HepG2 (cell line): ENCODE data around the gene AP1M2. TPM values are rescaled to one million over a fixed set of nuclear protein-coding genes. Genes with fewer than 3 reads are reported as not detected.

Source experiments
- CTCF ChIP-seq: sonication (generic); formaldehyde crosslinking; IDR thresholded peaks from 2 replicates; pipeline ENCODE4 v1.5.0; 2020; ENCODE audit warnings: mild to moderate bottlenecking, missing genetic modification reagents, moderate library complexity
- EP300 ChIP-seq, 3 experiments: sonication (generic) in 1 of 3; formaldehyde crosslinking in 1 of 3; IDR thresholded peaks; 2 replicates each; pipeline versions ENCODE4 v1.5.1 to v1.6.1; 2011 to 2020; ENCODE audit warnings: low read depth in 2 of 3, low read length in 2 of 3, borderline replicate concordance in 1 of 3, improper control_type of control experiment in 1 of 3, mild to moderate bottlenecking in 1 of 3, missing genetic modification reagents in 1 of 3, moderate library complexity in 1 of 3
- GABPA ChIP-seq, 2 experiments: IDR thresholded peaks; 2 replicates each; pipeline ENCODE4 v1.6.1; 2011 to 2016; ENCODE audit warnings: low read depth in 2 of 2, low read length in 1 of 2, missing biosample characterization in 1 of 2, missing genetic modification characterization in 1 of 2
- LRRFIP1 ChIP-seq: sonication (generic); formaldehyde crosslinking; conservative IDR thresholded peaks from 2 replicates; pipeline ENCODE4 v1.4.0; 2020; ENCODE audit warnings: missing genetic modification reagents
- MAZ ChIP-seq, 2 experiments: sonication (generic) in 1 of 2; formaldehyde crosslinking in 1 of 2; IDR thresholded peaks; 2 replicates each; pipeline versions ENCODE4 v1.5.0 to v1.6.1; 2012 to 2020; ENCODE audit warnings: low read depth in 2 of 2, mild to moderate bottlenecking in 2 of 2, borderline replicate concordance in 1 of 2, improper control_type of control experiment in 1 of 2, low read length in 1 of 2, missing genetic modification reagents in 1 of 2, moderate library complexity in 1 of 2
- MEIS1 ChIP-seq: sonication (generic); formaldehyde crosslinking; IDR thresholded peaks from 2 replicates; pipeline ENCODE4 v1.9.0; 2021; ENCODE audit warnings: mild to moderate bottlenecking, missing genetic modification reagents, moderate library complexity, borderline replicate concordance
- PCBP2 ChIP-seq: fragments of 200-400 bp; formaldehyde crosslinking; optimal IDR thresholded peaks from 2 replicates; pipeline ENCODE3; 2018; ENCODE audit warnings: low read length, low read depth; ENCODE audit not compliant: poor library complexity, severe bottlenecking
- PRPF4 ChIP-seq: fragments of 200-400 bp; formaldehyde crosslinking; IDR thresholded peaks from 2 replicates; pipeline ENCODE4 v1.6.1; 2016; ENCODE audit warnings: low read length, low read depth; ENCODE audit not compliant: poor library complexity, severe bottlenecking
- SMAD9 ChIP-seq: sonication (generic); formaldehyde crosslinking; IDR thresholded peaks from 2 replicates; pipeline ENCODE4 v1.5.1; 2020; ENCODE audit warnings: mild to moderate bottlenecking, missing genetic modification reagents
- SNAPC2 ChIP-seq: sonication (generic); formaldehyde crosslinking; IDR thresholded peaks from 2 replicates; pipeline ENCODE4 v1.8.1; 2022; ENCODE audit warnings: mild to moderate bottlenecking, missing genetic modification reagents
- SOX6 ChIP-seq, 2 experiments: fragments of 450-650 bp in 1 of 2; sonication (generic) in 1 of 2; formaldehyde crosslinking in 1 of 2; IDR thresholded peaks; 2 replicates each; pipeline versions ENCODE4 v1.4.0 to v1.6.1; 2017 to 2020; ENCODE audit warnings: antibody characterized with exemption in 1 of 2, mild to moderate bottlenecking in 1 of 2, missing genetic modification reagents in 1 of 2
- ZKSCAN8 ChIP-seq: IDR thresholded peaks from 2 replicates; pipeline ENCODE4 v1.6.1; 2016; ENCODE audit warnings: borderline replicate concordance, missing genetic modification reagents, missing compliant biosample characterization
- ZNF331 ChIP-seq: sonication (generic); formaldehyde crosslinking; IDR thresholded peaks from 2 replicates; pipeline ENCODE4 v1.4.0; 2020; ENCODE audit warnings: missing genetic modification reagents
- ZNF343 ChIP-seq: sonication (generic); formaldehyde crosslinking; IDR thresholded peaks from 2 replicates; pipeline ENCODE4 v1.4.0; 2020; ENCODE audit warnings: mild to moderate bottlenecking, missing genetic modification reagents
- ZNF569 ChIP-seq: sonication (generic); formaldehyde crosslinking; IDR thresholded peaks from 2 replicates; pipeline ENCODE4 v1.5.0; 2020; ENCODE audit warnings: mild to moderate bottlenecking, missing genetic modification reagents, moderate library complexity, borderline replicate concordance
- ZNF720 ChIP-seq: sonication (generic); formaldehyde crosslinking; IDR thresholded peaks from 2 replicates; pipeline ENCODE4 v1.4.0; 2020; ENCODE audit warnings: missing genetic modification reagents
- polyA plus RNA-seq, 8 experiments: library from polyadenylated mRNA; depleted of rRNA in 3 of 8; stranded (reverse) in 7 of 8; unstranded in 1 of 8; fragments of >200 nt; fragmentation: Illumina TruSeq in 4 of 8; extraction: Trizol in 4 of 8; gene quantifications; 2 replicates each; pipeline versions ENCODE4 v1.2.1 to v1.2.3, GENCODE V29; 2011 to 2016; ENCODE audit warnings: low read depth in 4 of 8, missing spikeins in 1 of 8, mixed read lengths in 1 of 8; ENCODE audit not compliant: insufficient read depth in 1 of 8
- total RNA-seq, 5 experiments: library from RNA; depleted of rRNA; stranded (reverse); fragments of >200 nt; fragmentation: Illumina TruSeq; extraction: Trizol; gene quantifications; 2 replicates each; pipeline ENCODE4 v1.2.3, GENCODE V29; 2016; ENCODE audit warnings: low read depth in 1 of 5
- TF ChIP-seq, protein P1 (sequence below): sonication (generic); formaldehyde crosslinking; IDR thresholded peaks from 2 replicates; pipeline ENCODE4 v1.5.1; 2020; ENCODE audit warnings: mild to moderate bottlenecking, missing genetic modification reagents, moderate library complexity
- TF ChIP-seq, protein P2 (sequence below): sonication (generic); formaldehyde crosslinking; IDR thresholded peaks from 2 replicates; pipeline ENCODE4 v1.8.0; 2022; ENCODE audit warnings: missing genetic modification reagents, mild to moderate bottlenecking, borderline replicate concordance

AP1M2 gene
- total and polyA plus RNA-seq, 2 of the 13 experiments (the other 11 are each of a cell fraction or from before 2014, with no cell fraction given), result 6.3 to 76.8 TPM

GRCh38 chr19:10544753-10545251 is 42.3 kb downstream of the AP1M2 start (continued):
- TF ChIP-seq LRRFIP1 (no peak), MAZ (IDR thresholded peaks at IDR 0.05; ENCODE audit: borderline replicate concordance, low read depth, low read length) (no peak), MAZ (CRISPR knock-in tag; IDR thresholded peaks at IDR 0.05; ENCODE audit: low read depth) (no peak), CTCF (no peak), EP300 (IDR thresholded peaks at IDR 0.05; ENCODE audit: low read depth in 2 of 2, low read length in 2 of 2) (no peak), EP300 (CRISPR knock-in tag; IDR thresholded peaks at IDR 0.05; ENCODE audit: borderline replicate concordance) (no peak), SOX6 (IDR thresholded peaks at IDR 0.05) (no peak), SOX6 (CRISPR knock-in tag; IDR thresholded peaks at IDR 0.05) (no peak), MEIS1 (CRISPR knock-in tag) (no peak), ZNF569 (no peak), ZNF720 (CRISPR knock-in tag) (no peak), SNAPC2 (CRISPR knock-in tag) (0 out of 2 replicates have a peak, but pooled peaks have one; percentile 49), ZNF331 (no peak), GABPA (IDR thresholded peaks at IDR 0.05; ENCODE audit: low read depth, low read length) (no peak), GABPA (CRISPR knock-in tag; IDR thresholded peaks at IDR 0.05; ENCODE audit: low read depth) (no peak), PRPF4 (no peak), ZNF343 (no peak), ZKSCAN8 (no peak), PCBP2 (no peak), SMAD9 (CRISPR knock-in tag) (no peak)
- TF ChIP-seq, protein P1, sequence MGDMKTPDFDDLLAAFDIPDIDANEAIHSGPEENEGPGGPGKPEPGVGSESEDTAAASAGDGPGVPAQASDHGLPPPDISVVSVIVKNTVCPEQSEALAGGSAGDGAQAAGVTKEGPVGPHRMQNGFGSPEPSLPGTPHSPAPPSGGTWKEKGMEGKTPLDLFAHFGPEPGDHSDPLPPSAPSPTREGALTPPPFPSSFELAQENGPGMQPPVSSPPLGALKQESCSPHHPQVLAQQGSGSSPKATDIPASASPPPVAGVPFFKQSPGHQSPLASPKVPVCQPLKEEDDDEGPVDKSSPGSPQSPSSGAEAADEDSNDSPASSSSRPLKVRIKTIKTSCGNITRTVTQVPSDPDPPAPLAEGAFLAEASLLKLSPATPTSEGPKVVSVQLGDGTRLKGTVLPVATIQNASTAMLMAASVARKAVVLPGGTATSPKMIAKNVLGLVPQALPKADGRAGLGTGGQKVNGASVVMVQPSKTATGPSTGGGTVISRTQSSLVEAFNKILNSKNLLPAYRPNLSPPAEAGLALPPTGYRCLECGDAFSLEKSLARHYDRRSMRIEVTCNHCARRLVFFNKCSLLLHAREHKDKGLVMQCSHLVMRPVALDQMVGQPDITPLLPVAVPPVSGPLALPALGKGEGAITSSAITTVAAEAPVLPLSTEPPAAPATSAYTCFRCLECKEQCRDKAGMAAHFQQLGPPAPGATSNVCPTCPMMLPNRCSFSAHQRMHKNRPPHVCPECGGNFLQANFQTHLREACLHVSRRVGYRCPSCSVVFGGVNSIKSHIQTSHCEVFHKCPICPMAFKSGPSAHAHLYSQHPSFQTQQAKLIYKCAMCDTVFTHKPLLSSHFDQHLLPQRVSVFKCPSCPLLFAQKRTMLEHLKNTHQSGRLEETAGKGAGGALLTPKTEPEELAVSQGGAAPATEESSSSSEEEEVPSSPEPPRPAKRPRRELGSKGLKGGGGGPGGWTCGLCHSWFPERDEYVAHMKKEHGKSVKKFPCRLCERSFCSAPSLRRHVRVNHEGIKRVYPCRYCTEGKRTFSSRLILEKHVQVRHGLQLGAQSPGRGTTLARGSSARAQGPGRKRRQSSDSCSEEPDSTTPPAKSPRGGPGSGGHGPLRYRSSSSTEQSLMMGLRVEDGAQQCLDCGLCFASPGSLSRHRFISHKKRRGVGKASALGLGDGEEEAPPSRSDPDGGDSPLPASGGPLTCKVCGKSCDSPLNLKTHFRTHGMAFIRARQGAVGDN (CRISPR knock-in tag), result peak; percentile 56; the same call in 1 of the 2 replicates
- TF ChIP-seq, protein P2, sequence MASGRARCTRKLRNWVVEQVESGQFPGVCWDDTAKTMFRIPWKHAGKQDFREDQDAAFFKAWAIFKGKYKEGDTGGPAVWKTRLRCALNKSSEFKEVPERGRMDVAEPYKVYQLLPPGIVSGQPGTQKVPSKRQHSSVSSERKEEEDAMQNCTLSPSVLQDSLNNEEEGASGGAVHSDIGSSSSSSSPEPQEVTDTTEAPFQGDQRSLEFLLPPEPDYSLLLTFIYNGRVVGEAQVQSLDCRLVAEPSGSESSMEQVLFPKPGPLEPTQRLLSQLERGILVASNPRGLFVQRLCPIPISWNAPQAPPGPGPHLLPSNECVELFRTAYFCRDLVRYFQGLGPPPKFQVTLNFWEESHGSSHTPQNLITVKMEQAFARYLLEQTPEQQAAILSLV (CRISPR knock-in tag), result no peak; the same call in 1 of the 2 replicates
